Measurements from ENCODE around the gene HYAL3. TPM values are rescaled to one million over a fixed set of nuclear protein-coding genes. Genes with fewer than 3 reads are reported as not detected.

Gene HYAL3
- polyA plus RNA-seq, 1 experiment = 3.0 TPM

- Histone ChIP-seq H3K4me3 (ENCODE audit: low read depth, low read length) (peak overlapping the region; percentile 98), H3K27ac (ENCODE audit: low read depth, low read length) (peak overlapping the region; percentile 96), H3K9me3 (ENCODE audit: control insufficient read depth, insufficient read depth, low read length) (no peaks in the 10 kb centered on the region; the same call in 1 of the 2 replicates), H3K27me3 (ENCODE audit: control insufficient read depth, insufficient read depth, low read length) (no peaks in the 10 kb centered on the region)
- TF ChIP-seq CTCF (IDR thresholded peaks at IDR 0.05; ENCODE audit: low read depth, low read length) = peak; percentile 1; the same call in 1 of the 2 replicates
- CTCF ChIA-PET = interaction anchor here (0.5 to 2.4 kb wide), 7 partner anchors 11 to 501 kb away, joined by 3 to 15 read pairs (median 4); no protein-coding TSS in a partner anchor
- no peak for DNase-seq (ENCODE audit: low read depth, low spot score)
- POLR2A ChIA-PET = interaction anchor here (0.6 to 2.4 kb wide), 13 partner anchors 9 to 1675 kb away, joined by 3 to 22 read pairs (median 5); partner anchors contain the start of genes CYB561D2, HYAL3, NAA80 and NPRL2
These were observed 37.4 kb upstream of the HYAL3 start for GRCh38 chr3:50336452-50337174.

GRCh38 chr3:50334339-50335075 is 35.3 kb upstream of the HYAL3 start:
- no peak for DNase-seq (ENCODE audit: low read depth, low spot score)
- CTCF ChIA-PET = interaction anchor here (0.6 to 0.9 kb wide), 2 partner anchors 10 to 280 kb away, joined by 3 to 4 read pairs; no protein-coding TSS in a partner anchor
- POLR2A ChIA-PET = no interaction called here
- Histone ChIP-seq H3K27me3 (ENCODE audit: control insufficient read depth, insufficient read depth, low read length) (no peaks in the 10 kb centered on the region), H3K9me3 (ENCODE audit: control insufficient read depth, insufficient read depth, low read length) (no peaks in the 10 kb centered on the region; the same call in 1 of the 2 replicates), H3K4me3 (ENCODE audit: low read depth, low read length) (peak overlapping the region; percentile 17; the same call in 1 of the 2 replicates), H3K27ac (ENCODE audit: low read depth, low read length) (no peak overlapping the region)
- no peak for TF ChIP-seq CTCF (IDR thresholded peaks at IDR 0.05; ENCODE audit: low read depth, low read length)

GRCh38 chr3:50333744-50334328 is 34.6 kb upstream of the HYAL3 start:
- no peak for TF ChIP-seq CTCF (IDR thresholded peaks at IDR 0.05; ENCODE audit: low read depth, low read length)
- no peaks in the 10 kb centered on the region for H3K27me3 ChIP-seq (ENCODE audit: control insufficient read depth, insufficient read depth, low read length)
- no peak overlapping the region for H3K4me3 ChIP-seq (ENCODE audit: low read depth, low read length)
- H3K27ac ChIP-seq (ENCODE audit: low read depth, low read length) = peak overlapping the region; percentile 47
- DNase-seq (ENCODE audit: low read depth, low spot score) = no peak
- CTCF ChIA-PET = interaction anchor here (0.9 kb wide), 1 partner anchor 9 kb away, joined by 4 read pairs; no protein-coding TSS in a partner anchor
- H3K9me3 ChIP-seq (ENCODE audit: control insufficient read depth, insufficient read depth, low read length) = no peaks in the 10 kb centered on the region; the same call in 1 of the 2 replicates
- POLR2A ChIA-PET = interaction anchor here (0.7 to 0.8 kb wide), 2 partner anchors 10 to 35 kb away, joined by 3 read pairs; partner anchors contain the start of genes HYAL3 and NAA80

- H3K9me3 ChIP-seq (ENCODE audit: control insufficient read depth, insufficient read depth, low read length) = no peaks in the 10 kb centered on the region; the same call in 1 of the 2 replicates
- no peak for TF ChIP-seq CTCF (IDR thresholded peaks at IDR 0.05; ENCODE audit: low read depth, low read length)
- POLR2A ChIA-PET = no interaction called here
- no peak overlapping the region for H3K27ac ChIP-seq (ENCODE audit: low read depth, low read length)
- CTCF ChIA-PET = interaction anchor here (1.1 kb wide), 1 partner anchor 10 kb away, joined by 5 read pairs; no protein-coding TSS in a partner anchor
- no peaks in the 10 kb centered on the region for H3K27me3 ChIP-seq (ENCODE audit: control insufficient read depth, insufficient read depth, low read length)
- no peak overlapping the region for H3K4me3 ChIP-seq (ENCODE audit: low read depth, low read length)
- DNase-seq (ENCODE audit: low read depth, low spot score) = no peak
These were observed 32.2 kb upstream of the HYAL3 start for GRCh38 chr3:50331364-50331907.
